Gastroesophageal sphincter (tissue), 3 donors: Measurements from ENCODE around the gene RAX.

Source experiments
- CTCF ChIP-seq, 4 experiments: fragments of 200-600 bp in 2 of 4; fragments of 450-650 bp in 2 of 4; sonication (generic) in 1 of 4; IDR thresholded peaks; one replicate each; pipeline ENCODE4 v1.5.1; 2017 to 2019; ENCODE audit warnings: antibody characterized with exemption in 4 of 4, mild to moderate bottlenecking in 2 of 4, moderate library complexity in 2 of 4
- EP300 ChIP-seq: sonication (generic); formaldehyde crosslinking; IDR thresholded peaks from one replicate; pipeline ENCODE4 v1.6.1; 2017; ENCODE audit warnings: antibody characterized with exemption, mild to moderate bottlenecking
- POLR2A ChIP-seq, 2 donors: fragments of 450-650 bp; IDR thresholded peaks; one replicate each; pipeline ENCODE4 v1.6.1; 2017; ENCODE audit warnings: antibody characterized with exemption in 2 of 2, mild to moderate bottlenecking in 2 of 2, moderate library complexity in 1 of 2
- POLR2AphosphoS5 ChIP-seq: sonication (generic); formaldehyde crosslinking; IDR thresholded peaks from one replicate; pipeline ENCODE4 v1.6.1; 2017; ENCODE audit warnings: antibody characterized with exemption

- TF ChIP-seq CTCF (IDR thresholded peaks at IDR 0.05): no peak
- TF ChIP-seq EP300: no peak
- no peak for TF ChIP-seq POLR2A (IDR thresholded peaks at IDR 0.05)
- no peak for TF ChIP-seq POLR2AphosphoS5
These were observed at the start of gene RAX for GRCh38 chr18:59272891-59273758.
